Measurements from ENCODE around the gene MVD.
"Not testable (repeated sequence)": the region's sequence is repeated elsewhere in the genome, so short reads cannot be mapped to it uniquely, and the experiment has no call there.

The MVD gene

DNA sequence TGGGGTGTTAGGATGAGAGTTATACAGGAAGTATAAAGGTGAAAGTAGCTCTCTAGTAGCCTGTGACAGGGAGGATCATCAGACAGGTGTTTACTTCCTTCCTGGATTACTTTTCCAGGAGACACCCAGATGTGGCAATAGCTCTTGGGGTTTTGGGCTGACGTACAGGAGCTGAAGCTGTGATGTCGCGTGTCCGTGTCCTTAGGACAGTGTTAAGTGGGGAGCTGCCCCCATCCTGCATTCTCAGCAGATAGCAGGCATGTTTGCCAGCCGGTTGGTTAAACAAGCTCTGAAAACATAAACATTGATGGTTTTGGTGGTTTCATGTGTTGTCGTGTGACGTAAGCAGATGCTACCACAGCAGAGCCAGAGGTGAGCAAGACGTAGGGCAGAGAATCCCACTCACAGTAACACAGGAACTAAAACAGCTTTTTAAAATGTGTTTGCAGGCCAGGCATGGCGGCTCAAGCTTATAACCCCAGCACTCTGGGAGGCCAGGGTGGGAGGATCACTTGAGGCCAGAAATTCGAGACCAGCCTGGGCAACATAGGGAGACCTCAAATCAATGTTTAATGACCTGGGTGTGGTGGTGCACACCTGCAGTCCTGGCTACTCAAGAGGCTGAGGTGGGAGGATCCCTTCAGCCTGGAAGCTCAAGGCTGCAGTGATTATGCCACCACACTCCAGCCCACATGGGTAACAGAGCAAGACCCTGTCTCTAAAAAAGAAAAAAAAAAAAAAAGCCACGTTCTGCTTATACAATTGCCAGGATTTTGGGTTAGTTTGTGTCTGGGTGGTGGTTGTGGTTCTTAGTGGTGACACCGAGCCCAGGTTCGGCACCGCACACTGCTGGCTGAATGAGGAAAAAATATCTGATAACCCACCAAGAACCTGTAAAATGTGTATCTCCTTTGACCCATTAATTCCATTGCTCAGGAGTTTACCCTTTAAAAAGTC, 42.8 kb downstream of the MVD start:
- DNase-seq, result no peak

DNA sequence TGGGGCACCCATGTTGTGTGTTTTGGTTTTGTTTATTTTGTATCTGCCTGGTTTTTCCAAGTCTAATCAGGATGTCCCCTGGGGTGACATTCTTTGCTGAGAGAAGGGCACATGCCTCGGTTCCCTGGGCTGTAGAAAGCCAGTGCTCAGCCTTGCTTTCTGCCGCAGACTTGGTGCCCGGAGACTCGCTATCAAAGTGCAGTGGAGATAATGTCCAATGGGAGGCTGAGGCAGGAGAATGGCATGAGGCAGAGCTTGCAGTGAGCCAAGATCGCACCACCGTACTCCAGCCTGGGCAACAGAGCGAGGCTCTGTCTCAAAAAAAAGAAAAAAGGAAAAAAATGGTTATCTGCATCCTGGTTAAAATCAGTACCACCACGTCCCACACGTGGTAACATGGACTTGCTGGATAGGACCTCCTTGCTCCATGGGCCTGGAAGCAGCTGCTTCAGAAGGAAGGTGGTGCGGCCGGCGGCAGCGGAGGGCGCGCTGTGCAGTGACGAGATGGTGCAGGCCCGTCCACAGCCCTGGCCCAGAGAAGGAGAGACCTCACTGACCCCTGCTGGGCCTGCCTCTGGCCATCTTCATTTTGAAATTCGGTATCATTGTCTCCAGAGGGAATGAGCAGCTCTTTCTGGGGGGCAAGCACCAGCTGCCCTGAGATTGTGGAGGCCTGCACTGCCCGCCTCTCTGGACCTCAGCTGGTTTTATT, 43.8 kb downstream of the MVD start:
- DNase-seq, result no peak

DNA sequence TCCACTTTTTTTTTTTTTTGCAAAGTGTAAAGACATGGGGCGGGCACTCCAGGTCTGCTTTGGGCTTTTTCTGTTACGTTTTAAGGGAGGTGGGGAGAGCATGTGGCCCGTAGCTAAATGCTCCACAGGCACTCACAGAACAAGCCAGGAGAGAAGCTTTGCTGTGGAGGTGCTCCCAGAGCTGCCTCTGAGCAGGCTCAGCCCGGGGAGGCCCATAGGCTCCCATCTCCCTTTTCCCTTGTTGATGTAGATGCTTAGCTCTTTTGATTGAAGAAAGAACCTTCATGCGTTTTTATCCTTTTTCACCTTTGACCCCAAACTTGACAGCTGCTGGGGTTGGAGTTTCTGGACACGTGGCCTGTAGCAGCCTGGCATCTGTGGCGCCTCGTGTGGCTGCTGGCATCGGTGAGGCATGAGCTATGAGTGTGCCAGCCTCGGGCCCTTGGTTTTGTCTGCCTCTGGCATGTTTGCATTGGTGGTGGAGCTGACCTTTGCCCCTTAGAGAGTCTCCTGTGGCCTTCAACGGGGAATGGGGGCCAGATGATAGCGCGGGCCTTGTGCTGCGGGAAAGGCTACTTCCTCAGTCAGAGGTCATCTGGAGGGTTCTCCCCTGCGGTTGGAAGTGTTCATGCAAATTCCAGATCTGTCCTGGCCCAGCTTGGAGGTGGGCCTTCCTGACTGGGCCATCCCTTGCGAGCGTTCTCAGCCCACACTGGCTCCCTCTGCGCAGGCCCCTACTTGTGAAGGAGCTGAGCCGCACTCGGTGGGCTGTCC, 44.5 kb downstream of the MVD start:
- DNase-seq, result no peak

DNA sequence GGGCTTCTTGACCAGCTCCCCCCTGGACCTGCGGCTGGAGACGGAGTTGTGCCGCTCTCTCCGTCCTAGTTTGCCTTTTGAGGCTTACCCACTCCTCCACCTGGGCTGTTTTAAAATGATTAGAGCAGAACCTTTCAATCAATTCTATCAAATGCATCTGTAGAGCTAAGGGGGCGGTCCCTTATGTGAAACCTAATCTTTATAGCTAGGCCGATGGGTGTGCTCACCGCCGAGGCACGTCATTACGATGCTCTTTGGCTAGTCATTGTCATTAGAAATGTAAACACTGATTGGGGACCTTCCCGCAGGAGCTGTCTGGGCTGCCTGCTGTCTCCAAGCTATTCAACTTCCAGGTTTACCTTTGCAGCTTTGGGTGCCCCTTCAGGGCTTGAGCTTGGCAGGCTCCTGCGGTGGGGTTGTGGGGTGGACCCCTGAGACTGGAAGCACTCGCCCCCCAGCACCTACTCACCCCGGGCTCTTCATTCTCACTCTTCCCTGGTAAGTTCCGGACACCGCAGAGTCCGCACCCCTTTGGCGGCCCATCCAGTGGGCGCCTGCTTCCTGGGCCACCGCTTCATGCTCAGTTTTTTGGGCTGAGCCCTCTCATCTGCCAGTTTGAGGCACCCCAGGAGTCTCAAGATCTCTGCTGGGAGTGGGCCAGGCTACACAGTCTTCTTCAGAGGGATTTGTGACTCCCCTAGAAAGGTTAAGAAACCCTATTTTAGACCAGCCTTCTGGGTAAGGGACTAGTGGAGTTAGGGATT, 45.4 kb downstream of the MVD start:
- DNase-seq, result no peak

DNA sequence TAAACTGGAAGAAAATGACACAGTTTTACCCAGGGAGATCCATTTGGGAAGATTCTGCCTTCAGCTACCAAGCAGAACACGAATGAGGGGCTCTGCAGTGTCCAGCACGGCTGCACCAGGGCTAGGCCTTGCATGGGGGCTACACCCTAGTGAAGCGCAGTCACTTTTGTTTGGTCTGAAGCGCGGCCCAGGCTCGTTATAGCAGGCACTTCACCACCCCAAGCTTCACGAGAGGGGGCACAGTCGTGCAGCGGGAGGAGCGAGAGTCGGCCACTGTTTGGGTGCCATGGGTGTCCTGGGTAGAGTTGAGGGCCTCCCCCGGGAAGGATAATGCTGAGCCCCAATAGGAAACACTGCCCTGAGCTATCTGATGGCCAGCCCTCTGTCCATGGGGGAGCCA, 46.2 kb downstream of the MVD start:
- DNase-seq, result no peak

DNA sequence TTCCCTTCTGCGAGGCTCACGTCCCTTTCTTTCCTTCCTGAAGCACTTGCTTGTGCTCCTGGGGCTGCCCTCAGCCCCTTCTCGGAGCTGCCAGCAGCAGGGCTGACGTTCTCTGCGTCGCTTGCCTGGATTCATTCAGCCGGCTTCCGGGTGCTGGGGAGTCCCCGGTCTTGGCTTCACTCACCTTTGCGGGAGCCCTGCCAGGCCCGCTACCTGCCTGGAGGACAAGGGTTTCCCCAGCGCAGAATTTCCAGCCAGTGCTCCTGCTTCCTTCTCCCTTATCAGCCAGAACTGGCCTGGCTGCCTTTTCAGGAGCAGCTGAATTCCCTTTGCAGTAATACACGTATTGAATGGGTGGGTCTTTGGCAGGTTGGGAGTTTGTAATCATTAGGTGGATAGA, 46.6 kb downstream of the MVD start:
- DNase-seq, result no peak

DNA sequence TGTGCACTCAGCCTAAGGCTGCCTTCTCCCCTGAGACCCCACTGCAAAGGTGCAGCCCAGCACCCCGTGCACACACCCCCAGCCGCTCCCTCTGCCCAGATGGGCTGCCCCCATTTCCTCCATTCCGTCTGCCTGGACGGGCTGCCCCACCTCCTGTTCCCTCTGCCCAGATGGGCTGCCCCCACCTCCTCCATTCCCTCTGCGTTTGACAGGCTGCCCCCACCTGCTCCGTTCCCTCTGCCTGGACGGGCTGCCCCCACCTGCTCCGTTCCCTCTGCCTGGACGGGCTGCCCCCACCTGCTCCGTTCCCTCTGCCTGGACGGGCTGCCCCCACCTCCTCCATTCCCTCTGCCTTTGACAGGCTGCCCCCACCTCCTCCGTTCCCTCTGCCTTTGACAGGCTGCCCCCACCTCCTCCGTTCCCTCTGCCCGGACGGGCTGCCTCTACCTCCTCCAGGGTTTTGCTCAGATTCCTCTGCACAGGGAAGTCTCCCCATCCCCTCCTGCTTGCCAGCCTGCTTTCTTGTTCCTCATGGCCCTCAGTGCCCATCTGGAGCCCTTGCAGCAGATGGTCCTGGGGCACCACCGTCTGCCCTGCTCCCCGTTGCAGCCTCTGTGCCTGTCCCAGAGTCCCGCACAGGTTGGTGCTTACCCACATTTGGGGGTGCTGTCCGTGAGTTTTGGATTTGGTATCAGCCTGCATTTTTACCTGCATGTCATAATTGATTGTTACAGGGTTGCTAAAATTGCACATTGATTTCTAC, 47.9 kb downstream of the MVD start:
- no peak for DNase-seq

DNA sequence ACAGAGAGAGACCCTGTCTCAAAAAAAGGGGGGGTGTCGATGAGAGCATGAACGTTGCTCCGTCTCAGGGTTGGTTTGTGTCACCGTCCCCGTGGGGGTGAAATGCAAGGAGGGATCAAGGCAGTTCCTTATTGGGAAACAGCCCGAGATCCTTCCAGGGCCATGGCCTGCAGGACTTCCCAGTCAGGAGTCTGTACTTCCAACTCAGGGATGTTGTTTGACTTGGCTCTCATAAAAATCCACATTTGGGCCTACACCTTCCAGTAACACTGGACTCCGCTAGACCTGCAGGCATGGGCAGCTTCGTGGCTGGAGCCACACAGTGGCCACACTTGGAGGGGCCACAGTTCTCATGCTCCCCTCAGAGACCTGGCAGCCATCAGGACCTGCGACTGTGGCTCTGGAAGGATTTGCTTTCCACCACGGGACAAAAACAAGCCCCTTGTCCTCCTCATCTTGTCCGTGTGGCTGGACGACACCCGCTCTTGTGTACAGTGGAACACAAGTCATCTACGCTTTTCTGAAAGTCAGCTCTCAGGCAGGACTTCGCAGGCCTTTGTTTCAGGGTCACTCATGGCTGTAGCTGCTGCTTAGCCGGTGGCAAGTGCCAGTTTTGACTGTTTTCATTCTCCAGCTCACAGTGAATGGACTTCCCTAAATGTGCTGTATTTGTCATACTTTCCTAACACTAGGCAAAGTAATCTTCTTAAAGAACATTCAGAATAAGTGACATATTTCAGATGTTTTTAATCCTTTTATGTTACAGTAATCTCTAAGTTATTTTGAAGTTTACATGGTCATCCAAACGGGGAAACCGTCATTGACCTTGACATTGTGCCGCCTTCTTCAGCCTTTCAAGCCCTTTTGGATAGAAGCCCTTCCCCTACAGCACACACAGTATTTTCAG, 48.7 kb downstream of the MVD start:
- no peak for DNase-seq

DNA sequence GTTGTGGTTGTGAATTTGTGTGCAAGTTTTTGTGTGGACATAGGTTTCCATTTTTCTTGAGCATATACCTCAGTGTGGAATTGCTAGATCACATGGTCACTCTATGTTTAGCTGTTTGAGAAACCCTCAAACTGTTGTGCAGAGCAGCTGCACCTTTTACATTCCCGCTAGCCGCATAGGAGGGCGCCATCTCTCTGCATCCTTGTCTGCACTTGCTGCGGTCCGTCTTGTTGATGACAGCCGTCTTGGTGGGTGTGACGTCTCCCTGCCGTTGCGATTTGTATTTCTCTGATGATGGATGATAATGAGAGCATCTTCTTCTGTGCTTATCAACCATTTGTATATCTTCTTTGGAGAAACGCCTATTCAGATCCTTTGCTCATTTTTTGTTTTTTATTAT, 49.6 kb downstream of the MVD start:
- no peak for DNase-seq

DNA sequence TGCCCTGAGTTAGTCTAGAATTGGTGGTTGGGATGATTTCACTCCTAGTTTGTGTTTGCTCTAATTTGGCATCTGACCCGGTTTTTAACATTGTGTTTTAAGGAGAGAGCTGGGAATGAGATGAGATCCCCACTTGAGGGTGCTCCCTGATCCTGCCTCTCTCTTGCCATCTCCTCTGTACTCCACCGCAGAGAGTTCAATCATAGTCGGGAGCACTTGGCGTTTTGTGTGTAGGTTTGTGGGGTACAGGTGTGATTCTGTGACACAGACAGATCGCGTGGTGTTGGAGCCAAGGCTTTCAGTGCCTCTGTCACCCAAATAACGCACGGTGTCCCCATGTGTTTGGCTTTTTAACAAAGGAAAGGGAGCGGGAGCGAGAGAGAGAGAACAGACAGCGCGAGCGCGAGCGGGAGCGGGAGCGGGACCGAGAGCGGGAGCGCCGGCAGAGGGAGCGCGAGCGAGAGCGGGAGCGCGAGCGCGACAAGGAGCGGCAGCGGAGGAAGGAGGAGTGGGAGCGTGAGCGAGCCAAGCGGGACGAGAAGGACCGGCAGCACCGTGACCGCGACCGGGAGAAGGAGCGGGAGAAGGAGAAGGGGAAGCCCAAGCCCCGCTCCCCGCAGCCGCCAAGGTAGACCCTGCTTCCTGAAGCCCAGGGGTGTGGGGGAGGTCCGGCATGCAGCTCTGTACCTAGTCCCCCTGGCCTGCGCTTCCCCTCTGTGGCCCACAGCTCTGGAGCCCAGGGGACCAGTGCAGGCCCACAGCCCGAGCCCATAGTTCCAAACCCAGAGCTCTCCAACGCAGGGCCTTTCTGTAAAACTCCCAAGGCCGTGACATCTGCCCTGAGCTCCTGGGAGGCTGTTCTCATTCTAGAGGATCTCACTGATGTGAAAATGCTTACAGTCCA, 51.7 kb downstream of the MVD start:
- DNase-seq, result no peak

DNA sequence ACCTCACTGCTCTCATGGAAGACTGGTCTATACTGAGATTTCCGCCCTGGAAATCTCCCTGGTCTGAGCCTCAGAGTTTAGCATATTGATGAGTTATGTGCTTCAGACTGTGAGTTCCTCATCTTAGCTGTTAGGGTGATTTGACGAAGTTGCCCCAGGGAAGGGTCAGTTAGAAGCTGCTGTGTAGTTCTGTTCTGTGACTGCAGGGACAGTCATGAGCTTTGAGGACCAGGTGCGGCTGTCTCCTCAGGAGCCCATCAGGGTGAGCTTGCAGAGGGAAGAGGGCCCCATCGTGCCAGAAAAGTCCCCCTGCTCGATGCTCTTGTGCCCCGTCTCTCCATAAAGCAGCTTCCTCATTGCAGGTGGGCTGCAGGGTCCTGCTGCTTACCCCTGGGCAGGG, 52.8 kb downstream of the MVD start:
- DNase-seq, result no peak

DNA sequence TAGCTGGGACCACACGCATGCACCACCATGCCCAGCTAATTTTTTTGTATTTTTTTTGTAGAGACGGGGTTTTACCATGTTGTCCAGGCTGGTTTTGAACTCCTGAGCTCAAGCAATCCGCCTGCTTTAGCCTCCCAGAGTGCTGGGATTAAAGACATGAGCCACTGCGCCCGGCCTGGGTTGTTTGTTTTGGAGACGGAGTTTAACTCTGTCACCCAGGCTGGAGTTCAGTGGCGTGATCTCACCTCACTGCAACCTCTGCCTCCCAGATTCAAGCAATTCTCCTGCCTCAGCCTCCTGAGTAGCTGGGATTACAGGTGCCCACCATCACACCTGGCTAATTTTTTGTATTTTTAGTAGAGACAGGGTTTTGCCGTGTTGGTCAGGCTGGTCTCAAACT, 53.5 kb downstream of the MVD start:
- not testable (repeated sequence) for DNase-seq

DNA sequence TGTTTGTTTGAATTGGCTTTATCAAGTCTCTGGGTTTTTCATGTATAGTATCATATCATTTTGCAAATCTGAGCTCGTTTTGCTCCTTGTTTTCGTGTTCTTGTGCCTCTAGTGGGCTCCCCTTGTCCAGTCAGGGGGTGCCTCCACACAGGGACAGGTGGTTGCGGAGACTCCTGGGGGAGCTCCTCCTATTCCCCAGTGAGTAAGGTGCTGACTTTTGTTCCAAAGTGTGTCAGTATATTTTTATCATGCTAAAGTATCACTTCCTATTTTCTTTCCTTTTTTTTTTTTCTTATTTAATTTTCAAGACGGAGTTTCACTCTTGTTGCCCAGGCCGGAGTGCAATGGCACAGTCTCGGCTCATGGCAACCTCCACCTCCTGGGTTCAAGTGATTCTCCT, 54.8 kb downstream of the MVD start:
- DNase-seq, result no peak

DNA sequence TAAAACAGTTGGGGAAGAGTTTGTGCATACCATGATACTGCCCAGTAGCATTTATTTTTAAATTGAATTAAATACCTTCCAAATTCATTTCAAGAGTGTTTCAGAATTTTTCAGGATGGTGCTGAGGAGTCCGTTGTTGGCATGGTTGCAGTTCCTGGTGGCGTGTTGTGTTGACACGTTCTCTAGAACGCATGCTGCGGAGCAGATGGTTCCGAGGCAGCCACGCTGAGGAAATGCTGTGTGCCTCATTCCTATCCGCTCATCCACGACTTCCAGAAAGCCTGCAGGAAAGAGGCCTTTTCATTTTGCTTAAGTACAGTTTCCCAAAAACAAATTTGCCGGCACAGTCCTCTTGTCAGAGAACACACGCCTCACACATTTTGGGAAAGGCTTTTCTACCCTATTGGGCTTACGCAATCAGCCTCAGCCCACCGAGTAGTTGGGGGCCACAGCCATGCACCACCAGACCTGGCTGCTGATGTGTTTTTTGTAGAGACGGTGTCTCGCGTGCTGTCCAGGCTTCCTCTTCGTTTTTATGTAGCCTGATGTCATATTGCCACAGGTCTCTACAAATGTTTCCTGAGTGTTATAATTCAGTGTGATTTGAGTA, 56.6 kb downstream of the MVD start:
- DNase-seq, result no peak

DNA sequence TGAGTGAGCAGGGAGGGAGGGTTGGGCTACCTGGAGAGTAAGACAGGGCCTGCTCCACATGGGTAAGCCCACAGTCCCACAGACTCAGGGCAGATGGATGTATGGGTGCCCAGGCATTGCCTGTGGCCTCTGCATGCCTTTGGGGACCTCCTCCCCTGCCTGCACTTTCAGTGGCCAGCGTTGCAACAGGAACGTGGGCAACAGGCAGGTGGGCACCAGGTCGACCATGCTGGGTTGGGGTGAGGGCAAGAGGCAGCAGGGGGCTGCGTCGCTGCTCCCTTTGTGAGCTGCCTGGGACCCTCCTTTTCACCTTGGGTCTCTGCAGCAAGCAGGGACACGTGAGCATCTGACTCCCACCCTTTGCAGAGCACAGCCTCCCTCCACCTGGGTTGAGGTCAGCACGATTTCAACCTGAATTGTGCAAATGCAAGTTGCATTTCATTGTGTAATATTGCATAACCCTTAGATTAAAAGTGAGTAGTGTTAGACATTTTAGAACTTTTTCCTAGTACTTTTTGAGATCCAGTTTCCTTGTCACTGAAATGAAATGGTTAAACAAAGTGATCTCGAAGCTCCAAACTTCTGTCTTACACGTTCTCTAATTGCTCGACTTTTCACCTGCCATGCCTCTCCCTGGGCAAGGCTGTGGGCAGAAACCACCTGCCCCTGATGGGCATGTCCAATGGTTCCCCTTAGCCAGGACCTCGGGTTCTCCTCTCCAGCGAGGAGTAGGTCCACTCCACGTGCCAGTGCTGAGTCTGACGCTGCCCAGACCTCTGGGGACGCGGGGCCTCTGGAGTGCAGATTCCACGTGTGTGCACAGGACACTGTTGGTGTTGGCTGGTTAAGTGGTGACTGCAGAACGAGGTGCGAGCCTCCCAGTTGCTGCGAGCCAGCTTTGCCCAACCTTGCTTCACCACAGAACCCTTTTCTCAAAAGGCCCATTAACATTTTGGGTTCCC, 57.4 kb downstream of the MVD start:
- no peak for DNase-seq

DNA sequence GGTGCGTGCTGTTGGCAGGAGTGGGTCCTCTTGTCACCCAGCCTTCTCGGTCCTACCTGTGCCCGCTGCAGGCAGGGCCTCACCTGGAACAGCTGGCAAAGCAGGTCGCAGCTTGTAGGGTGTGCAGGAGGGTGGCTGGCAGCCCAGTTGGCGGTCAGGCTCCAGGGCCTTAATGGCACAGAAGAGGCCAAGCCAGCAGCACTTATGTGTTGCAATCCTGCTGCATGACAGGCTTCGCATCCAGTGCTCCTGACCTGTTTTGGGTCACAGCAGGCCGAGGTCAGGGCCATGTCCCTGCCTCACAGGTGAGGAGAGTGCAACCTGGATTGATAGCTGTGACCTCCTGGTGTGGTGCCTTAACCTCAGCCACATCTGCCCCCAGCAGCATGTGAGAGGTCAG, 60.8 kb downstream of the MVD start:
- no peak for DNase-seq

Measured in NCI-H446 (cell line).